GM18511 (cell line): ENCODE results near the gene BACE2.

Experiments used
- ATAC-seq: cut with Tn5 transposase; IDR thresholded peaks from one replicate; pipeline ENCODE4 v1.9.1; 2021; ENCODE audit warnings: mild to moderate bottlenecking, moderate library complexity; ENCODE audit not compliant: unreplicated experiment

The BACE2 gene

GRCh38 chr21:41317063-41317392 lies 149.1 kb downstream of the BACE2 start:
- ATAC-seq = no peak

GRCh38 chr21:41317458-41317857 lies 149.5 kb downstream of the BACE2 start:
- no peak for ATAC-seq

- no peak for ATAC-seq
These were observed 150.3 kb downstream of the BACE2 start for GRCh38 chr21:41318218-41318617.

- no peak for ATAC-seq
These were observed 151.3 kb downstream of the BACE2 start for GRCh38 chr21:41319273-41319672.

- ATAC-seq = no peak
These were observed 153.4 kb downstream of the BACE2 start for GRCh38 chr21:41321211-41321907.

GRCh38 chr21:41321908-41322495 lies 154.0 kb downstream of the BACE2 start:
- no peak for ATAC-seq

GRCh38 chr21:41322496-41323382 lies 154.8 kb downstream of the BACE2 start:
- no peak for ATAC-seq

- ATAC-seq = no peak
These were observed 157.4 kb downstream of the BACE2 start for GRCh38 chr21:41325138-41325912.

- no peak for ATAC-seq
These were observed 158.6 kb downstream of the BACE2 start for GRCh38 chr21:41326414-41327080.

- no peak for ATAC-seq
These were observed 159.8 kb downstream of the BACE2 start for GRCh38 chr21:41327753-41328152.

- no peak for ATAC-seq
These were observed 161.0 kb downstream of the BACE2 start for GRCh38 chr21:41328660-41329607.
